Activated CD4-positive, alpha-beta T cell treated with anti-CD3 and anti-CD28 coated beads for 36 hours (primary cell): ENCODE measurements around the gene PEX11A. TPM values are rescaled to one million over a fixed set of nuclear protein-coding genes. Genes with fewer than 3 reads are reported as not detected.

Source experiments
- ATAC-seq: fragments of 200-7000 bp; cut with Tn5 transposase; one replicate; pipeline ENCODE4 v1.10.0; 2021; ENCODE audit warnings: mild to moderate bottlenecking, moderate library complexity
- CTCF ChIA-PET: fragments of 350-600 bp; sonication (Branson Sonifier 250); formaldehyde crosslinking; loops from one replicate; lab custom pipeline; 2021; ENCODE audit warnings: antibody characterized with exemption; lab: Charles Lee
- POLR2A ChIA-PET: fragments of 350-600 bp; sonication (Branson Sonifier 250); formaldehyde crosslinking; loops from one replicate; lab custom pipeline; 2021; ENCODE audit warnings: antibody characterized with exemption, inconsistent platforms; lab: Charles Lee
- DNase-seq: peaks from one replicate; pipeline ENCODE4 v3.0.0-alpha.2; 2020
- H3K27ac Mint-ChIP-seq: one replicate; pipeline ENCODE4 v1.8.0; 2021; ENCODE audit warnings: mixed read lengths
- H3K27me3 Mint-ChIP-seq: one replicate; pipeline ENCODE4 v1.8.0; 2021; ENCODE audit warnings: mixed read lengths
- H3K36me3 Mint-ChIP-seq: one replicate; pipeline ENCODE4 v1.8.0; 2021; ENCODE audit warnings: low read depth, mixed read lengths
- H3K4me1 Mint-ChIP-seq: one replicate; pipeline ENCODE4 v1.8.0; 2021; ENCODE audit warnings: mixed read lengths
- H3K4me3 Mint-ChIP-seq: one replicate; pipeline ENCODE4 v1.8.0; 2021; ENCODE audit warnings: mild to moderate bottlenecking, moderate library complexity, mixed read lengths
- H3K9me3 Mint-ChIP-seq: one replicate; pipeline ENCODE4 v1.8.0; 2021; ENCODE audit warnings: low read depth, mixed read lengths
- intact Hi-C, 2 experiments: fragments of 100-400 bp; cut with DNase I in 1 of 2; cut with micrococcal nuclease in 1 of 2; formaldehyde crosslinking; loops; one replicate each; pipeline versions ENCODE4 v1.14.2 to v1.15.1; 2022 to 2024; cut with DNase I, micrococcal nuclease
- total RNA-seq, 2 experiments: library from RNA; stranded (reverse); gene quantifications; one replicate each; pipeline ENCODE4 v1.2.3, GENCODE V29; 2021

Gene PEX11A, protein sequence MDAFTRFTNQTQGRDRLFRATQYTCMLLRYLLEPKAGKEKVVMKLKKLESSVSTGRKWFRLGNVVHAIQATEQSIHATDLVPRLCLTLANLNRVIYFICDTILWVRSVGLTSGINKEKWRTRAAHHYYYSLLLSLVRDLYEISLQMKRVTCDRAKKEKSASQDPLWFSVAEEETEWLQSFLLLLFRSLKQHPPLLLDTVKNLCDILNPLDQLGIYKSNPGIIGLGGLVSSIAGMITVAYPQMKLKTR
- 1 to 10 TPM; 4.7 to 5.3 TPM for total RNA-seq

GRCh38 chr15:89690276-89691218 lies at the start of gene PEX11A, which contains the start of gene WDR93:
PEX11A (minus strand) TSS chr15:89690754; CDS start chr15:89690632, 122 bp downstream.
WDR93 (plus strand) TSS chr15:89690811; CDS start chr15:89701747, 10,936 bp downstream.
- ChIA-PET POLR2A (no interaction called here), CTCF (interaction anchor here (0.6 to 1.9 kb wide), 2 partner anchors 17 to 20 kb away, joined by 3 to 5 read pairs; no protein-coding TSS in a partner anchor)
- peak within 1 kb of the TSS; percentile 85 for H3K4me3 Mint-ChIP-seq
- H3K36me3 Mint-ChIP-seq, result peaks cover 1% of the 10 kb centered on the region
- no peaks in the 10 kb centered on the region for H3K27me3 Mint-ChIP-seq
- peak; percentile 92 for ATAC-seq
- peak within 1 kb of the TSS; percentile 82 for H3K27ac Mint-ChIP-seq
- H3K9me3 Mint-ChIP-seq, result no peaks in the 10 kb centered on the region
- H3K4me1 Mint-ChIP-seq, result peaks cover 12% of the 10 kb centered on the region
- DNase-seq, result peak; percentile 87
- intact Hi-C loops, result loop anchor here (1.0 to 10.0 kb wide), 6 partner anchors 60 to 542 kb away; partner anchors contain the start of genes TICRR (in 2 of the 2), CIB1 (in 1 of the 2) and GDPGP1 (in 1 of the 2)

DNA sequence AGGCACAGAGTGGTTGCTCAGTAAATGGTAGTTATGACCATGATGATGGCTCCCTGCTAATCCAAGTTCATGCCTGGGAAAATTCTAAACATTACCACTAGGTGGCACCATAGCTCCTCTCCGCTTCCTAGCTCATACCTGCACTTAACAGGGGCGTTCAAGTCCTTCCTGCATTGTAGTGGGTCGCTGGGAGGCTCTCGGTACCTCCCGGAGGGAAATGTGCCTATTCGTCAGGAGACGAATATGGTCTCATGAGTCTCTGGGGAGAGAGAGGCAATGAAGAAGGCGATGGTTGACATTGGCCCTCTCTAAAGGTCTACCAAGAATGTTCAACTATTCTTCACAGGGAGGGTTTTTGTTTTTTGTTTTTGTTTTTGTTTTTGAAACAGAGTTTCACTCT lies 49.6 kb upstream of the PEX11A start:
- CTCF ChIA-PET, result interaction anchor here (0.5 to 3.5 kb wide), 22 partner anchors 8 to 331 kb away, joined by 3 to 55 read pairs (median 4); partner anchors contain the start of gene MESP1
- no peak overlapping the region for H3K4me3 Mint-ChIP-seq
- H3K9me3 Mint-ChIP-seq, result no peaks in the 10 kb centered on the region
- no peaks in the 10 kb centered on the region for H3K4me1 Mint-ChIP-seq
- no peaks in the 10 kb centered on the region for H3K36me3 Mint-ChIP-seq
- intact Hi-C loops, result loop anchor here (1.0 to 5.0 kb wide), 6 partner anchors 135 to 347 kb away; no protein-coding TSS in a partner anchor
- DNase-seq (peak; percentile 68), ATAC-seq (peak; percentile 99)
- POLR2A ChIA-PET, result interaction anchor here (0.7 kb wide), 1 partner anchor 318 kb away, joined by 3 read pairs; no protein-coding TSS in a partner anchor
- H3K27me3 Mint-ChIP-seq, result peaks cover 5% of the 10 kb centered on the region
- H3K27ac Mint-ChIP-seq, result no peak overlapping the region

DNA sequence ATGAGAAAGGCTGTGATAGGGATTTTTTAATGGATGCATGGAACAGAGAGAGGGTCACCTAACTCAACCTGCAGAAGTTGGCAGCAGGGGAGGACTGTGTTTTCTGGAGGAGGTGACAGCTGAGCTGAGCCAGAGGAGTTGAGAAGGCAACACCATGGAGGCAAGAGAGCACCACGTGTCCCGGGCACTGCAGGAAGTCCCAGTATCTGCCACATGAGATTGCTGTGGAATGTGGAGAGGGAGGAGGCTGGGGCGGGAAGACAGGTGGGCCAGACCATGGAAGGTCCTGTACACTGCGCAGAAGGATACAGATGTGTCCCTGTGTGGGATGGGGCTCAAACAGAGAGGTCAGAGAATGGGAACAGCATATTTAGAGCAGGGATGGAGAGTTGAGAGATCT lies 45.2 kb upstream of the PEX11A start:
- Mint-ChIP-seq H3K27me3 (peaks cover 5% of the 10 kb centered on the region), H3K36me3 (no peaks in the 10 kb centered on the region), H3K9me3 (no peaks in the 10 kb centered on the region), H3K4me1 (no peaks in the 10 kb centered on the region), H3K27ac (no peak overlapping the region), H3K4me3 (no peak overlapping the region)
- ChIA-PET POLR2A (no interaction called here), CTCF (no interaction called here)
- intact Hi-C loops, result no loop called here
- DNase-seq (no peak), ATAC-seq (no peak)

GRCh38 chr15:89732451-89733172 lies 42.1 kb upstream of the PEX11A start:
- no peak overlapping the region for H3K4me3 Mint-ChIP-seq

GRCh38 chr15:89731275-89731674 lies 40.7 kb upstream of the PEX11A start:
- no peaks in the 10 kb centered on the region for H3K36me3 Mint-ChIP-seq
- no peak overlapping the region for H3K27ac Mint-ChIP-seq
- no peak overlapping the region for H3K4me3 Mint-ChIP-seq
- H3K9me3 Mint-ChIP-seq, result no peaks in the 10 kb centered on the region
- CTCF ChIA-PET, result interaction anchor here (1.0 to 1.6 kb wide), 2 partner anchors 30 to 144 kb away, joined by 3 to 4 read pairs; no protein-coding TSS in a partner anchor
- DNase-seq (no peak), ATAC-seq (no peak)
- H3K27me3 Mint-ChIP-seq, result peaks cover 5% of the 10 kb centered on the region
- intact Hi-C loops, result no loop called here
- H3K4me1 Mint-ChIP-seq, result no peaks in the 10 kb centered on the region
- POLR2A ChIA-PET, result no interaction called here

More at GRCh38 chr15:89732451-89733172, 42.1 kb upstream of the PEX11A start:
- Mint-ChIP-seq H3K9me3 (no peaks in the 10 kb centered on the region), H3K27ac (no peak overlapping the region), H3K4me1 (no peaks in the 10 kb centered on the region), H3K36me3 (no peaks in the 10 kb centered on the region), H3K27me3 (peaks cover 5% of the 10 kb centered on the region)
- DNase-seq (no peak), ATAC-seq (no peak)
- intact Hi-C loops, result no loop called here
- POLR2A ChIA-PET, result interaction anchor here (0.7 kb wide), 1 partner anchor 158 kb away, joined by 4 read pairs; no protein-coding TSS in a partner anchor
- CTCF ChIA-PET, result interaction anchor here (0.8 to 1.6 kb wide), 7 partner anchors 8 to 29 kb away, joined by 3 to 4 read pairs (median 3); no protein-coding TSS in a partner anchor

DNA sequence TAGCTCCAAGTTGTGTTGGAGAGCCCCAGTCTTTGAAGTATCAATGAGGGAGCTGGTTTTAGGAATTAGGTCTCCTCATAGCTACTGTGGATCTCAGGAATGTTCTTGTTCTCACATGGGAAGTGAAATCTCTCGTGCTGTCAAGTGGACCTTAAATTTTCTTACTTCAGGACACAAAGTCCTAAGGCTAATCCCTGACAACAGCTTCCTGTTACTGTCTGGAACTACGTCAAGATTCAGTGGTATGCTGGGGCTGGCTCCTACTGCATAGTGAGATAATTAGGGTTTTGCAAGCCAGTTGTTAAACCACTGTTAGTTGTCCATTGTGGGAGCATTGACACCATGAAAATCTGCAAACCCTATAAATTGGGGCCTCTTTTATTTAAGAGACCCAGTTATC lies 37.7 kb upstream of the PEX11A start:
- Mint-ChIP-seq H3K9me3 (peaks cover 1% of the 10 kb centered on the region), H3K4me1 (no peaks in the 10 kb centered on the region), H3K4me3 (no peak overlapping the region), H3K27me3 (peaks cover 2% of the 10 kb centered on the region), H3K36me3 (peaks cover 2% of the 10 kb centered on the region), H3K27ac (no peak overlapping the region)
- DNase-seq (no peak), ATAC-seq (no peak)
- intact Hi-C loops, result loop anchor here in 1 of 2 experiments (5.0 kb wide), 1 partner anchor 64 kb away; no protein-coding TSS in a partner anchor
- ChIA-PET CTCF (interaction anchor here (1.0 kb wide), 1 partner anchor 49 kb away, joined by 3 read pairs; no protein-coding TSS in a partner anchor), POLR2A (no interaction called here)

- Mint-ChIP-seq H3K4me1 (no peaks in the 10 kb centered on the region), H3K36me3 (peaks cover 2% of the 10 kb centered on the region), H3K27me3 (peaks cover 12% of the 10 kb centered on the region), H3K27ac (no peak overlapping the region), H3K4me3 (no peak overlapping the region), H3K9me3 (peaks cover 1% of the 10 kb centered on the region)
- CTCF ChIA-PET, result no interaction called here
- POLR2A ChIA-PET, result no interaction called here
- DNase-seq (no peak), ATAC-seq (no peak)
- intact Hi-C loops, result loop anchor here in 1 of 2 experiments (5.0 kb wide), 1 partner anchor 67 kb away; no protein-coding TSS in a partner anchor
Observed at GRCh38 chr15:89725064-89725463, 34.5 kb upstream of the PEX11A start.

DNA sequence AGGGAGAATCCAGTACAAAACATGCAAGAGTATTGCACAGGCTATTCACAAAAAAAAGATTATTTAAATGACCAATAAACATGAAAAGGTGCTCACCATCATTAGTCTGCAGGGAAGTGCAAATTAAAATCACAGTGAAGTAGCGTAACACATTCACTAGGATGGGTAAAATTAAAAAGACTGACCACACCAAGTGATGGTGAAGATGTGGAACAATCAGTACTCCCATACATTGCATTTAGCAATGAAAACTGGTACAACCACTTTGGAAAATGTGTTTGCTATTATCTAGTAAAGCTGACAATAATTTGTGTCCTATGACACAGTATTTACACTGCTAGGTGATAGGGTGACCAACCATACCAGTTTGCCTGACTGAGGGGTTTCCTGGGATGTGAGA lies 34.1 kb upstream of the PEX11A start:
- CTCF ChIA-PET, result no interaction called here
- DNase-seq (no peak), ATAC-seq (no peak)

GRCh38 chr15:89723031-89723430 lies 32.5 kb upstream of the PEX11A start:
- POLR2A ChIA-PET, result no interaction called here

More for the DNA sequence above, 34.1 kb upstream of the PEX11A start:
- Mint-ChIP-seq H3K4me3 (no peak overlapping the region), H3K4me1 (no peaks in the 10 kb centered on the region), H3K27ac (no peak overlapping the region), H3K36me3 (peaks cover 2% of the 10 kb centered on the region), H3K27me3 (peaks cover 12% of the 10 kb centered on the region), H3K9me3 (peaks cover 1% of the 10 kb centered on the region)
- POLR2A ChIA-PET, result no interaction called here
- intact Hi-C loops, result loop anchor here in 1 of 2 experiments (5.0 kb wide), 1 partner anchor 68 kb away; no protein-coding TSS in a partner anchor

DNA sequence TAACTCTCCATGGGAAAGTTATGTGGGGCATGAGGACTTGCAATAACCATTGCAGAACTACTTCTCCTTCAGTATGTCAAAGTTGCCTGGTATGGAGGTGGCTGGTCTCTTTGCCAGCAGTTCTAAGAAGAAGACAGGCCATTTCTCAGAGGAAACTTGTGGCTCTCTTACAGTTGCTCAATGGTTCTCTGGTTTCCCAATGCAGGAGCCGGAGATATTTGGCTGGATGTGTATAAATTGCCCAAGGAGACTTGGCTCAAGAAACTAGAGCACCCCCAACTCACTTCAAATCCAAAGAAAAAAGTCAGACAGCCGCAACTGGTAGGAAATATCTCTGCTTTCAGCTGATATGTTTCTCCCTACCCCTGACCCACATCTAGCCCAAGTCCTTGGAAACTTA lies 24.2 kb upstream of the PEX11A start:
- no peaks in the 10 kb centered on the region for H3K9me3 Mint-ChIP-seq
- POLR2A ChIA-PET, result no interaction called here
- H3K36me3 Mint-ChIP-seq, result no peaks in the 10 kb centered on the region
- H3K4me3 Mint-ChIP-seq, result no peak overlapping the region
- CTCF ChIA-PET, result no interaction called here
- DNase-seq, result no peak
- intact Hi-C loops, result no loop called here
- H3K4me1 Mint-ChIP-seq, result no peaks in the 10 kb centered on the region
- ATAC-seq, result no peak
- H3K27me3 Mint-ChIP-seq, result no peaks in the 10 kb centered on the region
- H3K27ac Mint-ChIP-seq, result no peak overlapping the region

More at GRCh38 chr15:89723031-89723430, 32.5 kb upstream of the PEX11A start:
- ATAC-seq, result no peak
- H3K9me3 Mint-ChIP-seq, result peaks cover 1% of the 10 kb centered on the region
- CTCF ChIA-PET, result interaction anchor here (1.3 to 1.9 kb wide), 2 partner anchors 9 to 17 kb away, joined by 4 to 7 read pairs; no protein-coding TSS in a partner anchor
- no peak overlapping the region for H3K27ac Mint-ChIP-seq
- H3K4me3 Mint-ChIP-seq, result no peak overlapping the region
- H3K4me1 Mint-ChIP-seq, result no peaks in the 10 kb centered on the region
- intact Hi-C loops, result no loop called here
- H3K27me3 Mint-ChIP-seq, result peaks cover 12% of the 10 kb centered on the region
- H3K36me3 Mint-ChIP-seq, result peaks cover 2% of the 10 kb centered on the region
- no peak for DNase-seq
